Hepatocyte (in vitro differentiated cells): ENCODE data around the gene NTRK1.

ENCODE experiments used
- CTCF ChIP-seq: fragments of 200-600 bp; sonication (generic); IDR thresholded peaks from 2 replicates; pipeline ENCODE4 v1.5.1; 2016; ENCODE audit warnings: antibody characterized with exemption, mild to moderate bottlenecking; ENCODE audit not compliant: poor library complexity
- EZH2 ChIP-seq: fragments of 200-600 bp; sonication (generic); IDR thresholded peaks from 2 replicates; pipeline ENCODE4 v1.6.1; 2016; ENCODE audit warnings: antibody characterized with exemption, mild to moderate bottlenecking, borderline replicate concordance
- EZH2phosphoT487 ChIP-seq: fragments of 200-600 bp; sonication (generic); IDR thresholded peaks from one replicate; pipeline ENCODE4 v1.6.1; 2018; ENCODE audit warnings: antibody characterized with exemption, mild to moderate bottlenecking, low read depth, moderate library complexity; ENCODE audit not compliant: unreplicated experiment, severe bottlenecking

- TF ChIP-seq EZH2, result no peak
- TF ChIP-seq CTCF, result no peak
- TF ChIP-seq EZH2phosphoT487, result no peak
These were observed 44.7 kb upstream of the NTRK1 start for GRCh38 chr1:156815961-156816422.
